SK-N-MC (cell line): Measurements from ENCODE around the gene EFS.

Experiments
- EZH2 ChIP-seq: fragments of 200-600 bp; sonication (generic); IDR thresholded peaks from one replicate; pipeline ENCODE4 v1.6.1; 2017; ENCODE audit warnings: antibody characterized with exemption
- FOXP2 ChIP-seq: optimal IDR thresholded peaks from 2 replicates; pipeline ENCODE3; 2011; ENCODE audit warnings: mild to moderate bottlenecking, moderate library complexity; ENCODE audit not compliant: insufficient read depth; ENCODE audit errors: extremely low read length, control extremely low read depth
- POLR2AphosphoS5 ChIP-seq: IDR thresholded peaks from 2 replicates; pipeline ENCODE4 v1.6.1; 2012; ENCODE audit warnings: mild to moderate bottlenecking, low read depth, low read length, borderline replicate concordance

DNA sequence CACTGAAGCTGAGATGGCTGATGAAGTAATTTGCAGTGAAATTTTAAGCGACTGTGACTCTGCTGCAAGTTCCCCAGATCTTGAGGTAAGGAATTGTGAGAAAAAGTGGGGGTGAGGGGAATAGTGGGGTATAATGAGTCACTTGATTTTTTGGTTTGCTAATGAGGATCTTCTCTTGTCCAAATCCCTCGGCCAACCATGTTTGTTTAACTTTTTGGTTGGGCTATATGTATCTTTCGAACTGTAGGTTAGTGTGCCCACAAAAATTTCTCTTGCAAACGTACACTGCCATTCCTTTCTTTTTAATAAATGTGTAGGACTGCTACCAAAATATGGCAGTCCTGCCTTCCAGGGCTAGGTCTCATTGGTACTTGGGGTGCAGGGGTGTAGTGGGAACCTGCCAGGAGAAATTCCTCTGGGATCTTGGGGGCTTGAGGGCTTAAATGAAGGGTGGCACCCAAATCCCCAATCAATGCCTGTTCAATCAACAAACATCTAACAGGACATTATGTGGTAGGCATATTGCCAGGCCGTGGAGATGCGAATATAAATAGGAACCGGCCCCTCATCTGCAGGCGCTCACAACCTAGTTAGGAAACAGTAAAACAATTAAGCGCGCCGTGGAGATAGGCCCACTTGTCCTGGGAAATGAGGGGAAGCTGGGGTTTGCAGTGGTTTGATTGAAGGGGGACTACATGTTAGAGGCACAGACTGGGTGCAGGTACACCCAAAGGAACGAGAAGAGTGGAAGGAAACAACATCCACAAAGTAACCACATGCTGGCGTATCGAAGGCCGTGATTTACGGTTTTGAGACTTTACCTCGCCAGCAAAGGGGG lies 45.0 kb downstream of the EFS start:
- TF ChIP-seq POLR2AphosphoS5 = no peak
- TF ChIP-seq EZH2 = no peak
- no peak for TF ChIP-seq FOXP2
